Measurements from ENCODE around the gene DCC. TPM values are rescaled to one million over a fixed set of nuclear protein-coding genes. Genes with fewer than 3 reads are reported as not detected.

The DCC gene
- total RNA-seq, 4 donors from 2014 or later = 0.16 TPM; not detected in 3

GRCh38 chr18:52624702-52625101 is 284.7 kb downstream of the DCC start:
- no peak for DNase-seq (ENCODE audit: low spot score in 2 of 2)
- H3K27ac ChIP-seq = no peak overlapping the region
- no peaks in the 10 kb centered on the region for H3K27me3 ChIP-seq
- TF ChIP-seq POLR2AphosphoS5 (IDR thresholded peaks at IDR 0.05) (no peak), POLR2A (IDR thresholded peaks at IDR 0.05) (no peak), CTCF (IDR thresholded peaks at IDR 0.05) (no peak), EP300 (IDR thresholded peaks at IDR 0.05) (no peak)
- H3K9me3 ChIP-seq = no peaks in the 10 kb centered on the region
- no peaks in the 10 kb centered on the region for H3K36me3 ChIP-seq
- H3K4me3 ChIP-seq = no peak overlapping the region
- H3K4me1 ChIP-seq = no peaks in the 10 kb centered on the region
- 87% methylated on average over 5 of the region's 5 CpGs for WGBS

- DNase-seq (ENCODE audit: low spot score in 2 of 2) = no peak
- Histone ChIP-seq H3K27ac (no peak overlapping the region), H3K9me3 (no peaks in the 10 kb centered on the region), H3K4me3 (no peak overlapping the region), H3K4me1 (no peaks in the 10 kb centered on the region), H3K36me3 (no peaks in the 10 kb centered on the region), H3K27me3 (no peaks in the 10 kb centered on the region)
- WGBS = 91% methylated on average over 5 of the region's 5 CpGs
- TF ChIP-seq POLR2A (IDR thresholded peaks at IDR 0.05) (no peak), POLR2AphosphoS5 (IDR thresholded peaks at IDR 0.05) (no peak), EP300 (IDR thresholded peaks at IDR 0.05) (no peak), CTCF (IDR thresholded peaks at IDR 0.05) (no peak)
Observed at GRCh38 chr18:52636536-52636935, 296.5 kb downstream of the DCC start.

- 67% methylated on average over 4 of the region's 4 CpGs for WGBS
- Histone ChIP-seq H3K27ac (no peak overlapping the region), H3K4me1 (no peaks in the 10 kb centered on the region), H3K4me3 (no peak overlapping the region), H3K36me3 (no peaks in the 10 kb centered on the region), H3K27me3 (no peaks in the 10 kb centered on the region), H3K9me3 (no peaks in the 10 kb centered on the region)
- TF ChIP-seq POLR2A (IDR thresholded peaks at IDR 0.05) (no peak), POLR2AphosphoS5 (IDR thresholded peaks at IDR 0.05) (no peak), EP300 (IDR thresholded peaks at IDR 0.05) (no peak), CTCF (IDR thresholded peaks at IDR 0.05) (no peak)
- DNase-seq (ENCODE audit: low spot score in 2 of 2) = no peak
Observed at GRCh38 chr18:52648201-52648600, 308.2 kb downstream of the DCC start.

GRCh38 chr18:52652391-52652790 is 312.4 kb downstream of the DCC start:
- DNase-seq (ENCODE audit: low spot score in 2 of 2) = no peak
- no peaks in the 10 kb centered on the region for H3K9me3 ChIP-seq
- TF ChIP-seq POLR2AphosphoS5 (IDR thresholded peaks at IDR 0.05) = no peak
- TF ChIP-seq POLR2A (IDR thresholded peaks at IDR 0.05) = no peak
- H3K27ac ChIP-seq = no peak overlapping the region
- no peaks in the 10 kb centered on the region for H3K4me1 ChIP-seq
- no peaks in the 10 kb centered on the region for H3K36me3 ChIP-seq
- 39% methylated on average over 4 of the region's 4 CpGs for WGBS
- no peak overlapping the region for H3K4me3 ChIP-seq
- H3K27me3 ChIP-seq = no peaks in the 10 kb centered on the region

GRCh38 chr18:52657043-52657805 is 317.2 kb downstream of the DCC start:
- TF ChIP-seq EP300 (IDR thresholded peaks at IDR 0.05) (no peak), POLR2A (IDR thresholded peaks at IDR 0.05) (no peak), POLR2AphosphoS5 (IDR thresholded peaks at IDR 0.05) (no peak)
- DNase-seq (ENCODE audit: low spot score in 2 of 2) = no peak
- Histone ChIP-seq H3K9me3 (no peaks in the 10 kb centered on the region), H3K36me3 (no peaks in the 10 kb centered on the region), H3K27ac (no peak overlapping the region), H3K4me1 (no peaks in the 10 kb centered on the region), H3K27me3 (no peaks in the 10 kb centered on the region), H3K4me3 (no peak overlapping the region)
- WGBS = 75% methylated on average over 8 of the region's 8 CpGs

- TF ChIP-seq CTCF (IDR thresholded peaks at IDR 0.05) (no peak), EP300 (IDR thresholded peaks at IDR 0.05) (no peak), POLR2A (IDR thresholded peaks at IDR 0.05) (no peak), POLR2AphosphoS5 (IDR thresholded peaks at IDR 0.05) (no peak)
- no peak overlapping the region for H3K27ac ChIP-seq
- 48% methylated on average over 4 of the region's 4 CpGs for WGBS
- no peaks in the 10 kb centered on the region for H3K4me1 ChIP-seq
- H3K36me3 ChIP-seq = no peaks in the 10 kb centered on the region
- no peaks in the 10 kb centered on the region for H3K27me3 ChIP-seq
- no peaks in the 10 kb centered on the region for H3K9me3 ChIP-seq
- DNase-seq (ENCODE audit: low spot score in 2 of 2) = no peak
- H3K4me3 ChIP-seq = no peak overlapping the region
Observed at GRCh38 chr18:52667463-52668065, 327.6 kb downstream of the DCC start.
